DMS153 treated with DMSO at 0.1 percent for 48 hours (cell line): ENCODE measurements around the gene CDKN2B-AS1.

Experiments
- DNase-seq: peaks from one replicate; lab custom pipeline; 2025; ENCODE audit not compliant: unreplicated experiment; lab: John Stamatoyannopoulos, UW

CDKN2B-AS1 gene

GRCh38 chr9:21982391-21982790 is 12.2 kb upstream of the CDKN2B-AS1 start:
- DNase-seq = no peak

GRCh38 chr9:21982861-21983560 is 11.6 kb upstream of the CDKN2B-AS1 start:
- no peak for DNase-seq

- no peak for DNase-seq
These were observed 11.0 kb upstream of the CDKN2B-AS1 start for GRCh38 chr9:21983561-21983935.

GRCh38 chr9:21984101-21984500 is 10.5 kb upstream of the CDKN2B-AS1 start:
- no peak for DNase-seq

- DNase-seq = no peak
These were observed 8.5 kb upstream of the CDKN2B-AS1 start for GRCh38 chr9:21985964-21986667.

- DNase-seq = peak; percentile 42
These were observed 6.3 kb upstream of the CDKN2B-AS1 start for GRCh38 chr9:21988056-21988990.

- DNase-seq = no peak
These were observed 5.0 kb upstream of the CDKN2B-AS1 start for GRCh38 chr9:21989440-21990189.

GRCh38 chr9:21991072-21991959 is 3.3 kb upstream of the CDKN2B-AS1 start:
- DNase-seq = peak; percentile 47

GRCh38 chr9:21993007-21993406 is 1.6 kb upstream of the CDKN2B-AS1 start:
- DNase-seq = no peak

- DNase-seq = peak; percentile 85
These were observed 567 bp upstream of the CDKN2B-AS1 start, which contains the start of gene CDKN2A for GRCh38 chr9:21993893-21994555. Gene CDKN2A, minus strand, starts transcription at chr9:21994392.

GRCh38 chr9:21995006-21995665 is 545 bp downstream of the CDKN2B-AS1 start:
- DNase-seq = peak; percentile 86

- peak; percentile 59 for DNase-seq
These were observed 1.2 kb downstream of the CDKN2B-AS1 start for GRCh38 chr9:21995666-21996398.

- peak; percentile 50 for DNase-seq
These were observed 1.8 kb downstream of the CDKN2B-AS1 start for GRCh38 chr9:21996438-21996837.

GRCh38 chr9:21996858-21997257 is 2.3 kb downstream of the CDKN2B-AS1 start:
- DNase-seq = no peak

GRCh38 chr9:21997480-21997879 is 2.9 kb downstream of the CDKN2B-AS1 start:
- no peak for DNase-seq

- no peak for DNase-seq
These were observed 3.4 kb downstream of the CDKN2B-AS1 start for GRCh38 chr9:21998026-21998425.

- no peak for DNase-seq
These were observed 7.4 kb downstream of the CDKN2B-AS1 start for GRCh38 chr9:22002038-22002437.
